Hematopoietic multipotent progenitor cell treated with erythropoietin and hydrocortisone succinate and interleukin-3 and kit ligand, for 4 days (in vitro differentiated cells): ENCODE measurements around the gene DPF1.
"Not testable (repeated sequence)": the region's sequence is repeated elsewhere in the genome, so short reads cannot be mapped to it uniquely, and the experiment has no call there.

Source experiments
- DNase-seq: peaks from one replicate; pipeline ENCODE4 v3.0.0-alpha.2; 2015

DPF1 gene

GRCh38 chr19:38250428-38250820 lies 26.4 kb upstream of the DPF1 start:
- DNase-seq = no peak

- no peak for DNase-seq
Measured at GRCh38 chr19:38248421-38248820, 24.4 kb upstream of the DPF1 start.

GRCh38 chr19:38247734-38248268 lies 23.8 kb upstream of the DPF1 start:
- no peak for DNase-seq

- DNase-seq = no peak
Measured at GRCh38 chr19:38247126-38247525, 23.1 kb upstream of the DPF1 start.

- DNase-seq = peak; percentile 75
Measured at GRCh38 chr19:38245826-38246498, 21.9 kb upstream of the DPF1 start.

GRCh38 chr19:38243279-38243673 lies 19.3 kb upstream of the DPF1 start:
- DNase-seq = no peak

- DNase-seq = no peak
Measured at GRCh38 chr19:38239816-38240215, 15.8 kb upstream of the DPF1 start.

GRCh38 chr19:38234615-38235014 lies 10.6 kb upstream of the DPF1 start:
- no peak for DNase-seq

GRCh38 chr19:38233740-38234251 lies 9.8 kb upstream of the DPF1 start:
- peak; percentile 91 for DNase-seq

- no peak for DNase-seq
Measured at GRCh38 chr19:38231918-38232317, 7.9 kb upstream of the DPF1 start.

GRCh38 chr19:38230506-38231133 lies 6.6 kb upstream of the DPF1 start:
- DNase-seq = not testable (repeated sequence)

- peak; percentile 95 for DNase-seq
Measured at GRCh38 chr19:38229585-38230073, 5.6 kb upstream of the DPF1 start.

- no peak for DNase-seq
Measured at GRCh38 chr19:38228491-38229439, 4.7 kb upstream of the DPF1 start.

- no peak for DNase-seq
Measured at GRCh38 chr19:38228005-38228377, 4.0 kb upstream of the DPF1 start.

- DNase-seq = no peak
Measured at GRCh38 chr19:38227287-38228004, 3.4 kb upstream of the DPF1 start.

- DNase-seq = not testable (repeated sequence)
Measured at GRCh38 chr19:38224863-38225218, 819 bp upstream of the DPF1 start.

GRCh38 chr19:38223617-38224013 lies 407 bp downstream of the DPF1 start:
- DNase-seq = no peak

- no peak for DNase-seq
Measured at GRCh38 chr19:38223119-38223523, 901 bp downstream of the DPF1 start.

GRCh38 chr19:38221919-38222830 lies 1.8 kb downstream of the DPF1 start:
- DNase-seq = no peak

GRCh38 chr19:38221421-38221820 lies 2.6 kb downstream of the DPF1 start:
- no peak for DNase-seq

- DNase-seq = no peak
Measured at GRCh38 chr19:38219221-38219620, 4.8 kb downstream of the DPF1 start.
